HG03135 (cell line): ENCODE measurements around the gene GALNT4.
A peak's percentile ranks its signal among the peaks of the same experiment; 100 is the strongest.

ENCODE experiments used
- ATAC-seq: cut with Tn5 transposase; IDR thresholded peaks from one replicate; pipeline ENCODE4 v1.9.1; 2021; ENCODE audit warnings: mild to moderate bottlenecking, moderate library complexity; ENCODE audit not compliant: unreplicated experiment

Gene GALNT4

GRCh38 chr12:89524541-89525304 is at the start of gene GALNT4:
GALNT4 (minus strand) TSS chr12:89524796; CDS start chr12:89524549, 247 bp downstream.
- ATAC-seq = peak; percentile 76

DNA sequence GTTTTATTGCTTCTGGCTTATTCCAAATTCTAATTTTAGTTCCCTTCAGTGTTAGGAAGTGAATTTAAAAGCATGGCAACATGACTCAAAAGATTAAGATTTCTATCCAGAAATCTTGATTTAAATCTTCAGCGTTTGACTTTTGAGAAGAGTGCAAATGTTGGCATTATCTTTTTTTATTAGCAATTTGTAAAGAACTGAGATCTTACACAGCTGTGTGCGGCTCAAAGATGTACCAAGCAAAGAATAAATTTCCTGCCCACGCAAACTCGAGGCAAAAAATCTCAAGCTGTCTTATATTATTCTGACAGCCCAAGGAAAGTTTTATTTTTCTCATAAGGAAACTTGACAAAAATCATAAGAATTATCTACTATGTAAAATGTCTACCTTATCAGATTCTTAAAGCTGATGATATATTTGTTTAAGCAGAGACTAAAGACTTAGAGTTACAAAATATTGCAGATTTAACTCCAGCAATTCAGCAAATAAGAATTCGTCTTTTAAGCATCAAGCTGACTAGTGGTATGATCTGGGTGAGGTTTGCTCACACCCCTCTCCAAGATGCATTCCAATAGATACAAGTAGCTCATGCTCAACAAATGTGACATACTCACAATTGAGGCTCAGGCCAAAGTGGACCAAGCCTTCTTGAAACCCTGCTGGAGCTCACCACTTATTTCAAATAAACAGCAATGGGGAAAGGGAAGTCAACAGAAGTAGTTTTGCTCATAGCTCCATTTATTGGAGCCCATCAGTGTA is 48.6 kb upstream of the GALNT4 start:
- no peak for ATAC-seq

DNA sequence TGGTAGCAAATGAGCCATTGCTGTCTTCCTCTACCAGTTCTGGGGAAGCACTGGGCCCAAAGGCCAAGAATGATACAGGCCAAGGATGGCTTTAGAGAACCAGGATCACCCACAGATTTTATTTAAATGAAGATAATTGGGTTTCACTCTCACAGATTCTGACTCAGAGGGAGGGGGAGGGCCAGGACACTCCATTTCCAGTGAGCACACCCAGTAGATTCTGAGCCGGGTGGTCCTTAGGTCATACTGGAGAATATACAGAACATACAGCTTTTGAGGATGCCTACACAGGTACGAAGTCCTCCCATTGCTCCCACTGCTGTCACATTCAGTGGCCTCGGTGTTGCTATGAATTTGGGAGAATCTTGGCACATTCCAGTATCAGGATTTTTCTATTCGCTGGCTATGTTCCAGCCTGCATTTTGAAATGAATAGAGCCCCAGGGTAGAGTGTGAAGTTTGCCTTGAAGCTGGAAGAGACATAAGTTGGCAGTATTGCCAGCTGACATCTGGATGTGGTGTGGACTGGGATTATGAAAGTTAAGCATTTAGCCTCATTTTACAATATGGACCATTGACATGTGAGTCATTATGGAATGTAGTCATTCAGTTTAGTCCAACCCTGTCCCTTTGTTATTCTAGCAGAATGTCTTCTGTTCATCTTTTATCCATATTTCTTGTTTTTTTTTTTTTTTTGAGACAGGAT is 47.0 kb upstream of the GALNT4 start:
- ATAC-seq = no peak

DNA sequence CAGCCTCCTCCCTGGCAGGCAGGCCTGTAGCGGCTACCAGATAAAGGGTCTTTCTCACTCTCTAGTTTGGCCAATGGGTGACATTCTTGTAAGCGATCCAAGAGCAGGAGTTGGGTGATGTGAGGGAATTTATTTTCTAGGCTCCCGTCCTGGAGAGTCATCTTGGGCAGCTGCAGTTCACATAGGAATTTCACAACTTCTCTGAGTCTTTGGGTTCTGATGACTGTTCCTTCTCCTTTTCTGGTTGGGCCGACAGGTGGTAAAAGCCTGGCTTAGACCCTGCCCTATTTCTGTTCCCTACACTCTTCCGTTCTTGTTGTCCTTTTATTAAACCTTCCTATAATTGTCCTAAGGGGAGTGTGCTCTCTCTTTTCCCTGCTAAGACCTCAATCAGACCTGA is 43.9 kb upstream of the GALNT4 start:
- no peak for ATAC-seq

- no peak for ATAC-seq
These were observed 43.2 kb upstream of the GALNT4 start for GRCh38 chr12:89567691-89568239.

DNA sequence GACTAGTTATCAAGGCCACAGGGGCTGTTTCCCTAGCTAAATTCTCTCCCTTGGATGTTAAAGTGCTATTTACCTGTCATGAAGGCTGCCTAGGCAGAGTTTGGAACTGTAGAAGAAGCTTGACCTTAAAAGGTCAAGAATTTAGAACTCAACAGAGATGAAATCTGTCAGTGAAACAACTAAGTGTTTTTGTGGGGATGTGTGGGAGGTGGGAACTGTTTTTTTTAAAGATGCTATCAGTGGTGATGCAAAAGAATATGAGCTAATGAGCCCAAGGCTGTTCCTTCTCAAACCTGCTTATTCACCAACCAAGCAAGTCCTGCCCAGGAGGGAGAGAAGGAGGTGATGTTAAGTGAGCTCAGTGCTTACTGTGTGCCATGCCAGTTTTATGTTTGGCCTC is 42.0 kb upstream of the GALNT4 start:
- no peak for ATAC-seq

GRCh38 chr12:89565002-89565401 is 40.4 kb upstream of the GALNT4 start:
- no peak for ATAC-seq

DNA sequence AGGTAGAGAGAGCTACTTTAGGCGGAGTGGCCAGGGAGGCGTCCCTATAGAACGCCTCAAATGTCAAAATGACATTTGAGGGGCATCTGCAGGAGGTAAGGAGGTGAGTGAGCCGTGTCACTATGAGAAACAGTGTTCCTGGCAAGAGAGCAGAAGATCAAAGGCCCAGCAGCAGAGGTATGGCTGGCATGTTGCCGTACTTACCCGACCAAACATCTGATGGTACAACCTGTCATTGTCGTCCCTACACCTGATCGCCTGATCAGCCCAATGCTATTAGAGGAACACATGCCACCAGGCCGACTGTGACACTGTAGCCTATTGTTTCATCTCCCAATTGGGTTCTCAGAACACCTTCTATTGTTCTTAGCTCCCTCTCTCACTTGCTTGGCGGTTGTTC is 35.2 kb upstream of the GALNT4 start:
- ATAC-seq = no peak

- ATAC-seq = no peak
These were observed 32.4 kb upstream of the GALNT4 start for GRCh38 chr12:89556976-89557375.

GRCh38 chr12:89552376-89552775 is 27.8 kb upstream of the GALNT4 start:
- ATAC-seq = no peak

GRCh38 chr12:89551747-89552146 is 27.2 kb upstream of the GALNT4 start:
- ATAC-seq = no peak

- ATAC-seq = no peak
These were observed 22.5 kb upstream of the GALNT4 start for GRCh38 chr12:89547101-89547500.

DNA sequence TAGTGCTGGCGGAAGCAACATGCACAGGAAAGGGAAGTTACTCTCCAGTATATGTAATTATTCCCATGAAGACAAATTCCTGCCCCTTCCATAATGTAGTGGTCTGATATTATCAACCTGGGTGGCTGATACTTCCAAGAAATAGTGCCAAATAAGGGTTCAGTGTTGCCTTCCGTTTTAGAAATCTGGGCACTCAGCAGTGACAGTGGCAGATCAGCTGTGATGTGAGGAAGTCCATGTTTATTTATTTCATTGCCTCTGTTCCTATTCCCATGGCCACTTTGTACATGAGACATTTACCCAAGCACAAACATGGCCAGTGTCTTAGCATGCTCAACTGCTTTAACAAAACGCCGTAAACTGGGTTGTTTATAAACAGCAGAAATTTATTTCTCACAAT is 21.6 kb upstream of the GALNT4 start:
- ATAC-seq = no peak

DNA sequence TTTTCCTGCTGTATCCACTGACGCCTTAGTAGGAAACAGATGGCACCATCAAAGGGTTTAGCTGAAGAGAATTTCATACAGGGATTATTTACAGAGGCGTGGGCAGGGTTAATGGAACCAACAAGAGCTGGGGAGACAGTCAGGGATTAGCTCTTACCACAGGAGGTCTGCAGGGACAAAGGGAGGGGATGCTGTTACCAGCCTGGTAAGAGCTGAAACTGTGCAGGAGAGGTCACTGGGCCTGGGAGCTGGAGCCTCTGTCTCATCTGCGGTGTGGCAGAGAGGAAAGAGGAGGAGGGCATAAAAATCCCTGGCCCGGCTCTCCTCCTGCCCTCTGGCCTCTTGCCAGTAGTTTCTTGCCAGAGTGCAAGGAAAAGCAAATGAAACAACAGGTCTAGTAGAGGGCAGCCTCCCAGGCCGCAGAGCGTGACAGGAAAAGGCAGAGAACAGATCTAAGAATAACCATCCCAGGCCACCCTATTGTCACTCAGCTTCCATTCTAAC is 20.1 kb upstream of the GALNT4 start:
- ATAC-seq = no peak

GRCh38 chr12:89544022-89544421 is 19.4 kb upstream of the GALNT4 start:
- ATAC-seq = no peak

GRCh38 chr12:89542912-89543592 is 18.5 kb upstream of the GALNT4 start:
- ATAC-seq = peak; percentile 76

DNA sequence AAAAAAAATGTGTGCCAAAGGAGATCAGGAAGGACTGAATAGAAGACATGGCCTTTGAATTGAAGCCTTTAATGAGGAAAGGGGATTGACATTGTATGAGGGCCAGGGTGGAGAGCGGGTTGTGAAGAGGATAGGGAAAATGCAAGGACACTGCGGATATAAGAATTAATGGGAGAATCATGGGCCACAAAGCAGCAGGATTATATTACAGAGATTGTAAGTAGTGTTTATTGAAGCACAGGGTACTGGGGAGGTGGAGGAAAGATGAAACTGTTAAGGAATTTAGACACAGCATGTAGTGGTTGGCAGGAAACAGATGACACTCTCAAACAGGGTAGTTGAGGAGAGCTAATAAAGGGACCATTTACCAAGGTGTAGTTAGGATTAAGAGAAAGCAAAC is 17.6 kb upstream of the GALNT4 start:
- no peak for ATAC-seq

DNA sequence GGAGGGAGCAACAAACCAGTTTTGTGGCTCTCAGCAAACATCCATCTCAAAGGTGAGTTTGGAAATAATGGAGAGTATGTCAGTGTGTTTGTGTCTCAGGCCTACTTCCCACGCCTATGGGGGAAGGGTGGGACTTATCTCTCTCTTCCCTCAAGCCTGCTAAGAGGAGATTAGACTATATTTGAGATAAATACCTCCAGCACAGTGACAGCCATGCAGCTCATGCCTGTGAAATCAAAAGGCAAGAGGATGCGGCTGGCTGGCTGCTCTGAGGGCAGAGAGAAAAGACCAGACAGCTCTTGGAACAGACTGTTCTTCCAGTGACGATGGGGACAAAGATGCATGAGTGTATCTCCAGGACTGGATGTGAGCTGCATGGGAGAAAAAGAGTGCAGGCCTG is 16.0 kb upstream of the GALNT4 start:
- no peak for ATAC-seq

GRCh38 chr12:89539426-89540223 is 15.0 kb upstream of the GALNT4 start:
- ATAC-seq = no peak

DNA sequence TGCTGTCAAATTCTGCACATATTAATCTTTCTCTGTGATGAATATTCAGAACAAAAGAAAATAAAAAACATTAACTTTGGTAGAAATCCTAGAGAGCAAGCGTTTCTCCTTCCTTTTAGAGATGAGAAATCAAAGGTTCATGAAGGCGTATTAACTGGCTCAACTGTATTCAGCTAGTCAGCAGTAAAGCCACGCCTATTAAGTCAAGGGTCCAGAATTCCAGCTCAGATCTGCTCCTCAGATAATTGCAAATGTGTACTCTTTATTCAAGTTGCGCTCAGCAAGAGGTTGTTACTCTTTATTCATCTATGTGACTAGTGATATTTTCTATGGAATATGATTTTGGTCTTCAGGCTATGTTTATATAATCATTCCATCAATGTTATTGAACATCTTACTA is 14.3 kb upstream of the GALNT4 start:
- no peak for ATAC-seq
